ENCODE measurements around the gene CNIH2.

- TF ChIP-seq, protein P1, sequence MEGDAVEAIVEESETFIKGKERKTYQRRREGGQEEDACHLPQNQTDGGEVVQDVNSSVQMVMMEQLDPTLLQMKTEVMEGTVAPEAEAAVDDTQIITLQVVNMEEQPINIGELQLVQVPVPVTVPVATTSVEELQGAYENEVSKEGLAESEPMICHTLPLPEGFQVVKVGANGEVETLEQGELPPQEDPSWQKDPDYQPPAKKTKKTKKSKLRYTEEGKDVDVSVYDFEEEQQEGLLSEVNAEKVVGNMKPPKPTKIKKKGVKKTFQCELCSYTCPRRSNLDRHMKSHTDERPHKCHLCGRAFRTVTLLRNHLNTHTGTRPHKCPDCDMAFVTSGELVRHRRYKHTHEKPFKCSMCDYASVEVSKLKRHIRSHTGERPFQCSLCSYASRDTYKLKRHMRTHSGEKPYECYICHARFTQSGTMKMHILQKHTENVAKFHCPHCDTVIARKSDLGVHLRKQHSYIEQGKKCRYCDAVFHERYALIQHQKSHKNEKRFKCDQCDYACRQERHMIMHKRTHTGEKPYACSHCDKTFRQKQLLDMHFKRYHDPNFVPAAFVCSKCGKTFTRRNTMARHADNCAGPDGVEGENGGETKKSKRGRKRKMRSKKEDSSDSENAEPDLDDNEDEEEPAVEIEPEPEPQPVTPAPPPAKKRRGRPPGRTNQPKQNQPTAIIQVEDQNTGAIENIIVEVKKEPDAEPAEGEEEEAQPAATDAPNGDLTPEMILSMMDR (IDR thresholded peaks at IDR 0.05): peak; percentile 98
- TF ChIP-seq, protein P2, sequence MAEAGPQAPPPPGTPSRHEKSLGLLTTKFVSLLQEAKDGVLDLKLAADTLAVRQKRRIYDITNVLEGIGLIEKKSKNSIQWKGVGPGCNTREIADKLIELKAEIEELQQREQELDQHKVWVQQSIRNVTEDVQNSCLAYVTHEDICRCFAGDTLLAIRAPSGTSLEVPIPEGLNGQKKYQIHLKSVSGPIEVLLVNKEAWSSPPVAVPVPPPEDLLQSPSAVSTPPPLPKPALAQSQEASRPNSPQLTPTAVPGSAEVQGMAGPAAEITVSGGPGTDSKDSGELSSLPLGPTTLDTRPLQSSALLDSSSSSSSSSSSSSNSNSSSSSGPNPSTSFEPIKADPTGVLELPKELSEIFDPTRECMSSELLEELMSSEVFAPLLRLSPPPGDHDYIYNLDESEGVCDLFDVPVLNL (CRISPR knock-in tag; IDR thresholded peaks at IDR 0.05; ENCODE audit: borderline replicate concordance, low read depth): no peak
- TF ChIP-seq KAT7 (CRISPR knock-in tag; IDR thresholded peaks at IDR 0.05; ENCODE audit: borderline replicate concordance) (no peak), ELF4 (CRISPR knock-in tag; IDR thresholded peaks at IDR 0.05; ENCODE audit: low read depth) (no peak), E2F1 (CRISPR knock-in tag; IDR thresholded peaks at IDR 0.05) (no peak), ZNF121 (CRISPR knock-in tag; IDR thresholded peaks at IDR 0.05) (no peak), NFYB (CRISPR knock-in tag; conservative IDR thresholded peaks at IDR 0.05; ENCODE audit: low read depth) (no peak), ZNF138 (CRISPR knock-in tag; conservative IDR thresholded peaks at IDR 0.05) (no peak), FOXP1 (CRISPR knock-in tag; IDR thresholded peaks at IDR 0.05; ENCODE audit: borderline replicate concordance) (no peak)
- TF ChIP-seq, protein P3, sequence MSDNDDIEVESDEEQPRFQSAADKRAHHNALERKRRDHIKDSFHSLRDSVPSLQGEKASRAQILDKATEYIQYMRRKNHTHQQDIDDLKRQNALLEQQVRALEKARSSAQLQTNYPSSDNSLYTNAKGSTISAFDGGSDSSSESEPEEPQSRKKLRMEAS (CRISPR knock-in tag; IDR thresholded peaks at IDR 0.05): peak; percentile 51
- TF ChIP-seq, protein P4, sequence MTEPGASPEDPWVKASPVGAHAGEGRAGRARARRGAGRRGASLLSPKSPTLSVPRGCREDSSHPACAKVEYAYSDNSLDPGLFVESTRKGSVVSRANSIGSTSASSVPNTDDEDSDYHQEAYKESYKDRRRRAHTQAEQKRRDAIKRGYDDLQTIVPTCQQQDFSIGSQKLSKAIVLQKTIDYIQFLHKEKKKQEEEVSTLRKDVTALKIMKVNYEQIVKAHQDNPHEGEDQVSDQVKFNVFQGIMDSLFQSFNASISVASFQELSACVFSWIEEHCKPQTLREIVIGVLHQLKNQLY (CRISPR knock-in tag; IDR thresholded peaks at IDR 0.05): no peak
Observed at GRCh38 chr11:66282468-66283455, 4.8 kb downstream of the CNIH2 start.

Measured in WTC11 (cell line).